T-helper 1 cell (primary cell): ENCODE measurements around the gene CAMTA1.

Experiments used
- DNase-seq, 5 donors: peaks; one replicate each; pipeline ENCODE4 v3.0.0-alpha.2; 2012 to 2020

Gene CAMTA1

GRCh38 chr1:7454052-7454815, 669.0 kb downstream of the CAMTA1 start:
- DNase-seq: no peak

- DNase-seq: no peak
Measured at GRCh38 chr1:7454895-7455784, 669.9 kb downstream of the CAMTA1 start.

GRCh38 chr1:7455796-7456721, 670.8 kb downstream of the CAMTA1 start:
- DNase-seq: no peak

GRCh38 chr1:7456722-7457082, 671.4 kb downstream of the CAMTA1 start:
- DNase-seq: no peak

- no peak for DNase-seq
Measured at GRCh38 chr1:7457811-7458210, 672.6 kb downstream of the CAMTA1 start.

- DNase-seq: no peak
Measured at GRCh38 chr1:7458946-7459345, 673.7 kb downstream of the CAMTA1 start.

- DNase-seq: no peak
Measured at GRCh38 chr1:7459914-7460313, 674.7 kb downstream of the CAMTA1 start.

GRCh38 chr1:7460807-7461206, 675.6 kb downstream of the CAMTA1 start:
- no peak for DNase-seq

- DNase-seq: no peak
Measured at GRCh38 chr1:7462617-7463016, 677.4 kb downstream of the CAMTA1 start.

- no peak for DNase-seq
Measured at GRCh38 chr1:7463526-7463925, 678.3 kb downstream of the CAMTA1 start.

- no peak for DNase-seq
Measured at GRCh38 chr1:7464736-7465135, 679.5 kb downstream of the CAMTA1 start.

GRCh38 chr1:7467476-7468175, 682.4 kb downstream of the CAMTA1 start:
- no peak for DNase-seq

- DNase-seq: no peak
Measured at GRCh38 chr1:7468248-7468647, 683.0 kb downstream of the CAMTA1 start.

- DNase-seq: no peak
Measured at GRCh38 chr1:7469255-7469938, 684.1 kb downstream of the CAMTA1 start.

GRCh38 chr1:7470904-7471638, 685.8 kb downstream of the CAMTA1 start:
- DNase-seq: no peak

GRCh38 chr1:7471836-7472235, 686.6 kb downstream of the CAMTA1 start:
- DNase-seq: no peak

- DNase-seq: no peak
Measured at GRCh38 chr1:7473223-7474142, 688.2 kb downstream of the CAMTA1 start.

GRCh38 chr1:7474143-7474490, 688.9 kb downstream of the CAMTA1 start:
- DNase-seq: no peak

GRCh38 chr1:7474786-7475502, 689.7 kb downstream of the CAMTA1 start:
- no peak for DNase-seq
